Sigmoid colon (tissue), 7 donors: ENCODE results near the gene TMF1. TPM values are rescaled to one million over a fixed set of nuclear protein-coding genes. Genes with fewer than 3 reads are reported as not detected.

Experiments used
- DNase-seq: peaks from one replicate; pipeline ENCODE4 v3.0.0-alpha.2; 2019
- H3K27ac ChIP-seq, 4 donors: fragments of 200-600 bp; sonication (generic); one replicate each; pipeline ENCODE4 v1.5.1; 2016 to 2019; ENCODE audit warnings: mild to moderate bottlenecking in 1 of 4
- H3K27me3 ChIP-seq, 3 donors: fragments of 200-600 bp; sonication (generic); one replicate each; pipeline ENCODE4 v1.5.1; 2019; ENCODE audit warnings: mild to moderate bottlenecking in 1 of 3
- H3K36me3 ChIP-seq, 4 donors: fragments of 200-600 bp; sonication (generic); one replicate each; pipeline ENCODE4 v1.5.1; 2016 to 2019
- H3K4me1 ChIP-seq, 4 donors: fragments of 200-600 bp; sonication (generic); one replicate each; pipeline ENCODE4 v1.5.1; 2017 to 2019
- H3K4me3 ChIP-seq, 4 donors: fragments of 200-600 bp; sonication (generic); one replicate each; pipeline ENCODE4 v1.5.1; 2017 to 2019; ENCODE audit warnings: mild to moderate bottlenecking in 2 of 4, moderate library complexity in 1 of 4
- H3K9me3 ChIP-seq, 4 donors: fragments of 200-600 bp in 3 of 4; sonication (generic) in 3 of 4; one replicate each; pipeline versions ENCODE4 v1.5.1 to v1.6.1; 2013 to 2019
- CTCF ChIP-seq, 4 experiments: fragments of 450-650 bp in 3 of 4; fragments of 200-600 bp in 1 of 4; IDR thresholded peaks; one replicate each; pipeline ENCODE4 v1.5.1; 2016 to 2019; ENCODE audit warnings: antibody characterized with exemption in 4 of 4, mild to moderate bottlenecking in 3 of 4, moderate library complexity in 2 of 4
- EP300 ChIP-seq, 4 donors: sonication (generic); formaldehyde crosslinking; IDR thresholded peaks; one replicate each; pipeline ENCODE4 v1.6.1; 2017; ENCODE audit warnings: antibody characterized with exemption in 4 of 4
- POLR2A ChIP-seq, 2 donors: fragments of 450-650 bp; IDR thresholded peaks; one replicate each; pipeline ENCODE4 v1.6.1; 2016; ENCODE audit warnings: antibody characterized with exemption in 2 of 2, mild to moderate bottlenecking in 2 of 2, moderate library complexity in 2 of 2
- POLR2AphosphoS5 ChIP-seq, 4 donors: sonication (generic); formaldehyde crosslinking; IDR thresholded peaks; one replicate each; pipeline ENCODE4 v1.6.1; 2017; ENCODE audit warnings: antibody characterized with exemption in 4 of 4
- WGBS, 2 donors: extraction: QIAGEN DNeasy Blood & Tissue Kit; methylation state at CpG; one replicate each; pipeline ENCODE4 v1.1.7; 2013; 5-methylcytosine and 5-hydroxymethylcytosine counted together
- intact Hi-C: fragments of 100-400 bp; cut with DNase I; formaldehyde crosslinking; loops from one replicate; pipeline ENCODE4 v1.15.1; 2023
- polyA plus RNA-seq, 3 donors: library from polyadenylated mRNA; stranded (reverse); fragments of 200-250 nt; gene quantifications; one replicate each; pipeline ENCODE4 v1.2.3, GENCODE V29; 2013
- total RNA-seq, 4 donors: library from RNA; depleted of rRNA; stranded (reverse); fragments of >200 nt; gene quantifications; one replicate each; pipeline ENCODE4 v1.1.0, GENCODE V29; 2016
- donor health status: healthy with polysubstance abuse.
- donor health status: Bipolar disorder and iron deficiency.
- donor health status: healthy.

Gene TMF1
- total and polyA plus RNA-seq, 7 donors = 9.9 to 32.8 (median 26.9) TPM

- intact Hi-C loops = no loop called here
- TF ChIP-seq POLR2A (IDR thresholded peaks at IDR 0.05) (no peak), CTCF (IDR thresholded peaks at IDR 0.05) (no peak), POLR2AphosphoS5 (IDR thresholded peaks at IDR 0.05) (no peak), EP300 (IDR thresholded peaks at IDR 0.05) (no peak)
- Histone ChIP-seq H3K4me1 (peaks cover 2 to 78% (median 68%) of the 10 kb centered on the region in 4 donors), H3K27me3 (no peaks in the 10 kb centered on the region), H3K4me3 (peak overlapping the region; percentile 67 to 94 (median 82)), H3K27ac (peak overlapping the region; percentile 91 to 94 (median 94)), H3K9me3 (no peaks in the 10 kb centered on the region), H3K36me3 (no peaks in the 10 kb centered on the region)
- WGBS, 2 donors = 0 to 1% methylated on average over 26 of the region's 26 CpGs
- DNase-seq = no peak
Measured at GRCh38 chr3:69085168-69085832, 33.2 kb upstream of the TMF1 start.

- 1% methylated on average over 32 of the region's 32 CpGs for WGBS, 2 donors
- peak; percentile 96 for DNase-seq
- Histone ChIP-seq H3K27me3 (no peaks in the 10 kb centered on the region), H3K36me3 (no peaks in the 10 kb centered on the region), H3K9me3 (no peaks in the 10 kb centered on the region), H3K27ac (peak within 1 kb of the TSS; percentile 91 to 94 (median 94)), H3K4me3 (peak within 1 kb of the TSS; percentile 67 to 94 (median 82)), H3K4me1 (peaks cover 2 to 73% (median 61%) of the 10 kb centered on the region in 4 donors)
- TF ChIP-seq POLR2AphosphoS5 (IDR thresholded peaks at IDR 0.05) (peak; percentile 69 to 92 (median 86)), POLR2A (IDR thresholded peaks at IDR 0.05) (peak; percentile 58 to 78), EP300 (IDR thresholded peaks at IDR 0.05) (no peak), CTCF (IDR thresholded peaks at IDR 0.05) (no peak)
- intact Hi-C loops = no loop called here
Measured at GRCh38 chr3:69084326-69085167, 32.4 kb upstream of the TMF1 start, which contains the start of gene ARL6IP5. Gene ARL6IP5, plus strand, starts transcription at chr3:69084937. Its CDS starts 111 bp downstream, at chr3:69085048.

GRCh38 chr3:69082805-69083204 lies 30.7 kb upstream of the TMF1 start:
- TF ChIP-seq POLR2AphosphoS5 (IDR thresholded peaks at IDR 0.05) = peak in 1 of 4 donors; percentile 50
- TF ChIP-seq POLR2A (IDR thresholded peaks at IDR 0.05) = no peak
- Histone ChIP-seq H3K9me3 (no peaks in the 10 kb centered on the region), H3K27ac (peak overlapping the region in 3 of 4 donors; percentile 48 to 94 (median 93)), H3K4me3 (no peak overlapping the region), H3K27me3 (no peaks in the 10 kb centered on the region), H3K36me3 (no peaks in the 10 kb centered on the region), H3K4me1 (peaks cover 2 to 72% (median 60%) of the 10 kb centered on the region in 4 donors)
- no peak for DNase-seq
- intact Hi-C loops = no loop called here

GRCh38 chr3:69082361-69082760 lies 30.2 kb upstream of the TMF1 start:
- H3K27me3 ChIP-seq = no peaks in the 10 kb centered on the region
- no peaks in the 10 kb centered on the region for H3K9me3 ChIP-seq
- DNase-seq = no peak
- TF ChIP-seq EP300 (IDR thresholded peaks at IDR 0.05) (no peak), CTCF (IDR thresholded peaks at IDR 0.05) (no peak), POLR2A (IDR thresholded peaks at IDR 0.05) (no peak)
- H3K4me1 ChIP-seq = peaks cover 2 to 72% (median 58%) of the 10 kb centered on the region in 4 donors
- H3K4me3 ChIP-seq = no peak overlapping the region
- peak overlapping the region in 3 of 4 donors; percentile 48 to 94 (median 93) for H3K27ac ChIP-seq
- 61 to 73% methylated on average over 2 of the region's 2 CpGs for WGBS, 2 donors
- intact Hi-C loops = no loop called here
- H3K36me3 ChIP-seq = no peaks in the 10 kb centered on the region
